Endothelial cell of umbilical vein (primary cell): ENCODE measurements around the gene UBE2Q1. TPM values are rescaled to one million over a fixed set of nuclear protein-coding genes. Genes with fewer than 3 reads are reported as not detected.

Experiments
- BruUV-seq: library from RNA; stranded (reverse); fragments of 400-500 nt; replicated peaks from 2 replicates; lab custom pipeline; 2021; lab: Mats Ljungman, UMichigan
- CTCF ChIA-PET: fragments of 300-600, 350-600 bp; sonication (Branson Sonifier 250); formaldehyde crosslinking; loops from one replicate; lab custom pipeline; 2021; ENCODE audit warnings: antibody characterized with exemption, inconsistent platforms; lab: Charles Lee
- POLR2A ChIA-PET: fragments of 300-600, 350-600 bp; sonication (Branson Sonifier 250); formaldehyde crosslinking; loops from one replicate; lab custom pipeline; 2021; ENCODE audit warnings: antibody characterized with exemption, inconsistent platforms; lab: Charles Lee
- DNase-seq: peaks from one replicate; pipeline ENCODE4 v3.0.0-alpha.2; 2011; ENCODE audit warnings: low read depth, low spot score
- FAIRE-seq: peaks from 2 replicates; lab custom pipeline; 2011; peaks lifted over from hg19 to GRCh38; lab: Jason Lieb, UNC
- H2AFZ ChIP-seq: 2 replicates; pipeline ENCODE4 v1.6.0; 2012; ENCODE audit warnings: low read depth, low read length, control low read depth, inconsistent platforms
- H3K27ac ChIP-seq: 2 replicates; pipeline ENCODE4 v1.5.1; 2011; ENCODE audit warnings: low read depth, mild to moderate bottlenecking, control low read depth, low read length, moderate library complexity; ENCODE audit not compliant: insufficient read depth
- H3K27me3 ChIP-seq, 2 experiments: 2 replicates each; pipeline versions ENCODE4 v1.6.0 to v1.6.1; 2011; ENCODE audit warnings: low read length in 2 of 2, mixed read lengths in 1 of 2; ENCODE audit not compliant: control insufficient read depth in 2 of 2, insufficient read depth in 2 of 2
- H3K36me3 ChIP-seq, 2 experiments: 2 replicates in 1 of 2; 3 replicates in 1 of 2; pipeline ENCODE4 v1.5.1; 2011; ENCODE audit warnings: low read length in 2 of 2, mild to moderate bottlenecking in 1 of 2, moderate library complexity in 1 of 2; ENCODE audit not compliant: control insufficient read depth in 2 of 2, insufficient read depth in 2 of 2; ENCODE audit errors: extremely low read depth in 1 of 2
- H3K4me1 ChIP-seq: 3 replicates; pipeline ENCODE4 v1.5.1; 2011; ENCODE audit warnings: mild to moderate bottlenecking, low read length; ENCODE audit not compliant: control insufficient read depth, insufficient read depth; ENCODE audit errors: extremely low read depth
- H3K4me2 ChIP-seq: 2 replicates; pipeline ENCODE4 v1.6.1; 2011; ENCODE audit warnings: low read length, control low read depth, mixed read lengths; ENCODE audit not compliant: insufficient read depth
- H3K4me3 ChIP-seq, 3 experiments: fragments of 200-600 bp in 1 of 3; sonication (generic), shearing (Covaris generic) in 1 of 3; replicated peaks in 1 of 3; 2 replicates each; pipeline ENCODE4 v1.5.1; 2011 to 2016; ENCODE audit warnings: control low read depth in 3 of 3, low read length in 3 of 3, mild to moderate bottlenecking in 2 of 3, inconsistent platforms in 1 of 3, low read depth in 1 of 3, moderate library complexity in 1 of 3; ENCODE audit not compliant: insufficient read depth in 1 of 3
- H3K79me2 ChIP-seq: 2 replicates; pipeline ENCODE4 v1.6.0; 2012; ENCODE audit warnings: low read length, inconsistent platforms; ENCODE audit not compliant: control insufficient read depth, insufficient read depth
- H3K9ac ChIP-seq: replicated peaks from 2 replicates; pipeline ENCODE3; 2011; ENCODE audit warnings: low read length, control low read depth; ENCODE audit not compliant: insufficient read depth; ENCODE audit errors: extremely low read depth
- H3K9me1 ChIP-seq: replicated peaks from 3 replicates; pipeline ENCODE4 v1.6.0; 2011; ENCODE audit warnings: mild to moderate bottlenecking, low read length; ENCODE audit not compliant: control insufficient read depth, insufficient read depth; ENCODE audit errors: extremely low read depth
- H3K9me3 ChIP-seq: replicated peaks from 2 replicates; pipeline ENCODE4 v1.5.1; 2012; ENCODE audit warnings: low read length, inconsistent platforms; ENCODE audit not compliant: control insufficient read depth, insufficient read depth
- H4K20me1 ChIP-seq: replicated peaks from 2 replicates; pipeline ENCODE3; 2011; ENCODE audit warnings: mild to moderate bottlenecking, low read length; ENCODE audit not compliant: control insufficient read depth, insufficient read depth; ENCODE audit errors: extremely low read depth
- FOS ChIP-seq: IDR thresholded peaks from 2 replicates; pipeline ENCODE4 v1.6.1; 2011; ENCODE audit warnings: mild to moderate bottlenecking, low read length, moderate library complexity, borderline replicate concordance; ENCODE audit not compliant: insufficient read depth
- GATA2 ChIP-seq: IDR thresholded peaks from 2 replicates; pipeline ENCODE4 v1.7.0; 2011; ENCODE audit warnings: low read depth, mild to moderate bottlenecking, moderate library complexity, mixed read lengths, low read length; ENCODE audit not compliant: insufficient read length, insufficient read depth
- JUN ChIP-seq: IDR thresholded peaks from 2 replicates; pipeline ENCODE4 v1.6.1; 2011; ENCODE audit warnings: borderline replicate concordance, low read depth; ENCODE audit not compliant: insufficient read length, insufficient read depth
- POLR2A ChIP-seq: IDR thresholded peaks from 2 replicates; pipeline ENCODE4 v1.6.1; 2012; ENCODE audit warnings: low read depth, mild to moderate bottlenecking, control low read depth, low read length
- POLR2AphosphoS5 ChIP-seq: IDR thresholded peaks from 2 replicates; pipeline ENCODE4 v1.6.1; 2012; ENCODE audit warnings: low read depth, mild to moderate bottlenecking, control low read depth, low read length, moderate library complexity; ENCODE audit not compliant: insufficient read depth
- dilution Hi-C: fragments of 300-500 bp; cut with MboI; formaldehyde crosslinking; loops from one replicate; pipeline ENCODE4 v1.15.0; 2019; ENCODE audit warnings: low sequenced_read_pairs; ENCODE audit not compliant: extremely low pct_ligation_motif_present
- intact Hi-C: fragments of 100-400 bp; cut with micrococcal nuclease; formaldehyde crosslinking; loops from one replicate; pipeline ENCODE4 v1.10.0; 2022
- polyA plus RNA-seq, 4 experiments: library from polyadenylated mRNA; depleted of rRNA in 3 of 4; stranded (reverse) in 3 of 4; unstranded in 1 of 4; fragments of >200 nt; gene quantifications; 2 replicates each; pipeline versions ENCODE4 v1.2.1 to v1.2.3, GENCODE V29; 2011 to 2012; ENCODE audit warnings: missing spikeins in 1 of 4
- total RNA-seq: library from RNA; stranded (reverse); gene quantifications from 2 replicates; pipeline ENCODE4 v1.2.3, GENCODE V29; 2021
- TF ChIP-seq, protein P1 (sequence below): IDR thresholded peaks from 2 replicates; pipeline ENCODE4 v1.6.1; 2011; ENCODE audit not compliant: insufficient read depth, insufficient read length
- TF ChIP-seq, protein P2 (sequence below), 2 donors: IDR thresholded peaks; 1 replicate in 1 of 2; 2 replicates in 1 of 2; pipeline ENCODE4 v1.5.1; 2011; ENCODE audit warnings: low read length in 2 of 2, mild to moderate bottlenecking in 2 of 2, moderate library complexity in 2 of 2, control low read depth in 1 of 2, inconsistent platforms in 1 of 2, low read depth in 1 of 2; ENCODE audit not compliant: insufficient read depth in 1 of 2; ENCODE audit errors: extremely low read depth in 1 of 2

The UBE2Q1 gene
- total and polyA plus RNA-seq, 2 donors (not counting 3 experiments of a cell fraction or from before 2014, with no cell fraction given): 16.5 to 85.4 TPM

DNA sequence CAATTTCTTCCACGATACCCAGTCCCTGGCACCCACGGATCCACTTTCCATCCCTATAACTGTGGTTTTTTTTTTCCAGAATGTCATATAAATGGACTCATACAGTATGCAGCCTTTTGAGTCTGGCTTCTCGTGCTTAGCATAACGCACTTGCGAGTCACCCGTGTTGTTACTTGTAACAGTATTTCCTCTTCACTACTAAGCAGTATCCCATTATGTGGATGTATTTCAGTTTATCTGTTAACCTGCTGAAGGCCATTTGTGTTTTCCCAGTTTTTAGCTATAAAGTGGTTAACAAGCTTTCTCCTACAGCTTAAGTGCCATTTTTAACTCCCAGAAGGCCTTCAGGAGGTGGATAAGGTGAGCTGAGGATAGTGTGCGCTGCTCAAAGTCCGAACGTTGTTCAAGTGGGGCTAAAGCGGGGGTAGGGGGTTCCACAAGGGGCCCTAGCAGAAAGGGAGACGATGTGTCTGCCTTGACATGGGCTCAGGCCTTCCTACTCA is 48.7 kb upstream of the UBE2Q1 start:
- Histone ChIP-seq H3K9ac (peak overlapping the region; percentile 91), H3K4me2 (peak overlapping the region; percentile 86), H2AFZ (no peak overlapping the region), H3K27ac (peak overlapping the region; percentile 56), H3K36me3 (peaks cover 0 to 2% of the 10 kb centered on the region in 2 experiments), H4K20me1 (peaks cover 4% of the 10 kb centered on the region), H3K4me1 (peaks cover 6% of the 10 kb centered on the region), H3K4me3 (peak overlapping the region; percentile 15 to 68 (median 47)), H3K9me1 (no peaks in the 10 kb centered on the region), H3K27me3 (no peaks in the 10 kb centered on the region), H3K9me3 (no peaks in the 10 kb centered on the region), H3K79me2 (peaks cover 78% of the 10 kb centered on the region)
- intact Hi-C loops (no loop called here), dilution Hi-C loops (no loop called here)
- ChIA-PET CTCF (interaction anchor here (1.0 to 1.3 kb wide), 4 partner anchors 19 to 271 kb away, joined by 3 to 5 read pairs (median 4); no protein-coding TSS in a partner anchor), POLR2A (interaction anchor here (0.7 kb wide), 1 partner anchor 48 kb away, joined by 4 read pairs; no protein-coding TSS in a partner anchor)
- BruUV-seq: TSS peak; percentile 66
- TF ChIP-seq FOS (no peak), POLR2A (no peak), JUN (no peak), POLR2AphosphoS5 (no peak), GATA2 (no peak)
- TF ChIP-seq, protein P1, sequence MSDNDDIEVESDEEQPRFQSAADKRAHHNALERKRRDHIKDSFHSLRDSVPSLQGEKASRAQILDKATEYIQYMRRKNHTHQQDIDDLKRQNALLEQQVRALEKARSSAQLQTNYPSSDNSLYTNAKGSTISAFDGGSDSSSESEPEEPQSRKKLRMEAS: no peak
- TF ChIP-seq, protein P2, sequence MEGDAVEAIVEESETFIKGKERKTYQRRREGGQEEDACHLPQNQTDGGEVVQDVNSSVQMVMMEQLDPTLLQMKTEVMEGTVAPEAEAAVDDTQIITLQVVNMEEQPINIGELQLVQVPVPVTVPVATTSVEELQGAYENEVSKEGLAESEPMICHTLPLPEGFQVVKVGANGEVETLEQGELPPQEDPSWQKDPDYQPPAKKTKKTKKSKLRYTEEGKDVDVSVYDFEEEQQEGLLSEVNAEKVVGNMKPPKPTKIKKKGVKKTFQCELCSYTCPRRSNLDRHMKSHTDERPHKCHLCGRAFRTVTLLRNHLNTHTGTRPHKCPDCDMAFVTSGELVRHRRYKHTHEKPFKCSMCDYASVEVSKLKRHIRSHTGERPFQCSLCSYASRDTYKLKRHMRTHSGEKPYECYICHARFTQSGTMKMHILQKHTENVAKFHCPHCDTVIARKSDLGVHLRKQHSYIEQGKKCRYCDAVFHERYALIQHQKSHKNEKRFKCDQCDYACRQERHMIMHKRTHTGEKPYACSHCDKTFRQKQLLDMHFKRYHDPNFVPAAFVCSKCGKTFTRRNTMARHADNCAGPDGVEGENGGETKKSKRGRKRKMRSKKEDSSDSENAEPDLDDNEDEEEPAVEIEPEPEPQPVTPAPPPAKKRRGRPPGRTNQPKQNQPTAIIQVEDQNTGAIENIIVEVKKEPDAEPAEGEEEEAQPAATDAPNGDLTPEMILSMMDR (IDR thresholded peaks at IDR 0.05; ENCODE audit: extremely low read depth in 1 of 2, insufficient read depth in 1 of 2, low read depth in 1 of 2, low read length in 2 of 2): no peak
- no peak for DNase-seq
- no peak for FAIRE-seq
